ENCODE results near the gene TASL. TPM values are rescaled to one million over a fixed set of nuclear protein-coding genes. Genes with fewer than 3 reads are reported as not detected.
"Not testable (repeated sequence)": the region's sequence is repeated elsewhere in the genome, so short reads cannot be mapped to it uniquely, and the experiment has no call there.

Gene TASL
- polyA plus RNA-seq, 1 donor from 2014 or later, result 39.3 TPM

DNA sequence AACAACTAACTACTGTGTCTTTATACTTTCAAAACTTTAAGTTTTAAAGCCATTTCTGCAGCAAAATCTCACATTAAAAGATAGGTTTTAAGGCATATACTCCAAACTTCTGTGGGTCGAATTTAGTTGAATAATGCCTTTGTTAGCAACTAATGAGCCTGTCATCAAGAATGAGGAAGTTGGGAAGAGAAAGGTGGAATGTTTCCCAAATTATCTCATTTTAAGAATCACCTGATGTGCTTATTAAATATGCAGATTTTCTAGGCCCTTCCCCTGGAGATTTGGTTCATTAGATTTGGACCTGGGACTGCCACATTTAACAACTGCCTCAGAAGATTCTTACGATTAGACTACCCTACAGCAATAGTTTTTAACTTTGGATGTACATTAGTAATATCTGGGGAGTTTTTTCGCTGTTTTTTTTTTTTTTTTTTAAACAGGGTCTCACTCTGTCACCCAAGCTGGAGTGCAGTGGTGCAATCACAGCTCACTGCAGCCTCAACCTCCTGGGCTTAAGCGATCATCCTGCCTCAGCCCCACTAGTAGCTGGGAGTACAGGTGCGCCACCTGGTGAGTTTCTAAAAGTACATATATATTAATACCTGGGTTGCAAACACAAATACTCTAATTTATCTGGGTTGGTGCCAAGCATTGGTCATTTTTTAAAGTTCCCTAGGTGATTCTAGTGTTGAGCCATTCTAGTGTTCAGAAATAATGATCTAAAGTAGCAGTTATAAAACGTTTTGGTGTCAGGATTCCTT lies 16.1 kb upstream of the TASL start:
- H3K9me3 Mint-ChIP-seq, result no peaks in the 10 kb centered on the region
- H3K27me3 Mint-ChIP-seq, result peaks cover 3% of the 10 kb centered on the region
- H3K4me3 Mint-ChIP-seq, result peak overlapping the region in 3 of 4 donors; percentile 53 to 79 (median 67)
- peak overlapping the region; percentile 81 to 90 (median 83) for H3K27ac Mint-ChIP-seq
- H3K4me1 Mint-ChIP-seq, result peaks cover 50 to 57% (median 55%) of the 10 kb centered on the region in 3 donors
- H3K36me3 Mint-ChIP-seq, result no peaks in the 10 kb centered on the region

GRCh38 chrX:30592831-30593230 lies 15.3 kb upstream of the TASL start:
- H3K36me3 Mint-ChIP-seq, result no peaks in the 10 kb centered on the region
- no peaks in the 10 kb centered on the region for H3K9me3 Mint-ChIP-seq
- peaks cover 3% of the 10 kb centered on the region for H3K27me3 Mint-ChIP-seq
- H3K4me1 Mint-ChIP-seq, result peaks cover 44 to 53% (median 52%) of the 10 kb centered on the region in 3 donors
- peak overlapping the region; percentile 81 to 90 (median 83) for H3K27ac Mint-ChIP-seq
- H3K4me3 Mint-ChIP-seq, result peak overlapping the region in 3 of 4 donors; percentile 53 to 79 (median 67)

- peaks cover 36 to 41% (median 40%) of the 10 kb centered on the region in 3 donors for H3K4me1 Mint-ChIP-seq
- H3K27me3 Mint-ChIP-seq, result peaks cover 3% of the 10 kb centered on the region
- H3K36me3 Mint-ChIP-seq, result peaks cover 3% of the 10 kb centered on the region
- H3K27ac Mint-ChIP-seq, result peak overlapping the region in 2 of 3 donors; percentile 8 to 27
- no peaks in the 10 kb centered on the region for H3K9me3 Mint-ChIP-seq
- peak overlapping the region in 1 of 4 donors; percentile 51 for H3K4me3 Mint-ChIP-seq
Measured at GRCh38 chrX:30590368-30590767, 12.8 kb upstream of the TASL start.

- Mint-ChIP-seq H3K36me3 (peaks cover 3% of the 10 kb centered on the region), H3K4me3 (peak overlapping the region in 1 of 4 donors; percentile 43), H3K4me1 (peaks cover 36 to 41% (median 40%) of the 10 kb centered on the region in 3 donors), H3K27me3 (peaks cover 3% of the 10 kb centered on the region), H3K27ac (peak overlapping the region in 1 of 3 donors; percentile 12), H3K9me3 (no peaks in the 10 kb centered on the region)
Measured at GRCh38 chrX:30589146-30589888, 11.8 kb upstream of the TASL start.

GRCh38 chrX:30586516-30586915 lies 8.9 kb upstream of the TASL start:
- no peak overlapping the region for H3K27ac Mint-ChIP-seq
- peaks cover 3% of the 10 kb centered on the region for H3K27me3 Mint-ChIP-seq
- H3K4me3 Mint-ChIP-seq, result no peak overlapping the region
- H3K36me3 Mint-ChIP-seq, result peaks cover 3% of the 10 kb centered on the region
- peaks cover 17 to 24% (median 21%) of the 10 kb centered on the region in 3 donors for H3K4me1 Mint-ChIP-seq
- H3K9me3 Mint-ChIP-seq, result no peaks in the 10 kb centered on the region

GRCh38 chrX:30582664-30583063 lies 5.1 kb upstream of the TASL start:
- no peaks in the 10 kb centered on the region for H3K27me3 Mint-ChIP-seq
- no peaks in the 10 kb centered on the region for H3K9me3 Mint-ChIP-seq
- peak overlapping the region in 1 of 3 donors; percentile 9 for H3K27ac Mint-ChIP-seq
- peaks cover 3% of the 10 kb centered on the region for H3K36me3 Mint-ChIP-seq
- peaks cover 5 to 6% (median 6%) of the 10 kb centered on the region in 3 donors for H3K4me1 Mint-ChIP-seq
- H3K4me3 Mint-ChIP-seq, result no peak overlapping the region

- Mint-ChIP-seq H3K4me1 (peaks cover 2 to 10% (median 9%) of the 10 kb centered on the region in 3 donors), H3K4me3 (no peak overlapping the region), H3K36me3 (peaks cover 1% of the 10 kb centered on the region), H3K27ac (no peak overlapping the region), H3K27me3 (no peaks in the 10 kb centered on the region), H3K9me3 (no peaks in the 10 kb centered on the region)
Measured at GRCh38 chrX:30580641-30581040, 3.1 kb upstream of the TASL start.

GRCh38 chrX:30576881-30577280 lies 685 bp downstream of the TASL start:
- Mint-ChIP-seq H3K4me1 (peaks cover 25 to 34% (median 33%) of the 10 kb centered on the region in 3 donors), H3K9me3 (no peaks in the 10 kb centered on the region), H3K36me3 (peaks cover 4% of the 10 kb centered on the region), H3K27me3 (no peaks in the 10 kb centered on the region), H3K27ac (peak overlapping the region; percentile 90 to 99 (median 97)), H3K4me3 (peak overlapping the region; percentile 87 to 97 (median 96))

- H3K4me1 Mint-ChIP-seq, result peaks cover 35 to 46% (median 45%) of the 10 kb centered on the region in 3 donors
- H3K4me3 Mint-ChIP-seq, result peak overlapping the region; percentile 57 to 89 (median 82)
- peak overlapping the region; percentile 31 to 82 (median 54) for H3K27ac Mint-ChIP-seq
- H3K9me3 Mint-ChIP-seq, result no peaks in the 10 kb centered on the region
- no peaks in the 10 kb centered on the region for H3K27me3 Mint-ChIP-seq
- H3K36me3 Mint-ChIP-seq, result peaks cover 7% of the 10 kb centered on the region
Measured at GRCh38 chrX:30573125-30573524, 4.4 kb downstream of the TASL start.

GRCh38 chrX:30572678-30573077 lies 4.9 kb downstream of the TASL start:
- Mint-ChIP-seq H3K4me3 (peak overlapping the region; percentile 51 to 89 (median 66)), H3K27me3 (no peaks in the 10 kb centered on the region), H3K36me3 (peaks cover 7% of the 10 kb centered on the region), H3K9me3 (no peaks in the 10 kb centered on the region), H3K27ac (peak overlapping the region in 2 of 3 donors; percentile 31 to 54), H3K4me1 (peaks cover 36 to 47% (median 46%) of the 10 kb centered on the region in 3 donors)

DNA sequence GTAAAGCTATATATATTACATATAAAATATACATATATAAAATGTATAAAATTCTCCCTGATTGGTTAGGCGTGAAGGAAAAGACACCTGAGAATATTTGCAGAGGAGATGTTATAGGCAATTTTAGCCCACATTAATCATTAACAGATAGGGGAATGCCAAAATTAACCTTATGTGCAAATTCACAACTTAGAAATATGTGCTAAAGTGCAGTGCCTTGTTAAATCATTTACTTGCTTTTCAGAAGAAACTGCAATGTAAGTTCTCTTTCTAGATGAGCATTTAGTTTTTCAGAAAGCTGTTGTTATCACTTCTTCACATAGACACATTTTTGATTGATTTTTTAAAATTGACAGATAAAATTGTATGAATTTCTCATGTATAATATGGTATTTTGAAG lies 5.6 kb downstream of the TASL start:
- H3K27ac Mint-ChIP-seq, result peak overlapping the region in 2 of 3 donors; percentile 4 to 54
- no peaks in the 10 kb centered on the region for H3K27me3 Mint-ChIP-seq
- H3K4me3 Mint-ChIP-seq, result peak overlapping the region; percentile 51 to 89 (median 66)
- peaks cover 7% of the 10 kb centered on the region for H3K36me3 Mint-ChIP-seq
- H3K4me1 Mint-ChIP-seq, result peaks cover 39 to 49% (median 48%) of the 10 kb centered on the region in 3 donors
- no peaks in the 10 kb centered on the region for H3K9me3 Mint-ChIP-seq

- H3K4me1 Mint-ChIP-seq, result peaks cover 39 to 48% (median 45%) of the 10 kb centered on the region in 3 donors
- H3K27ac Mint-ChIP-seq, result peak overlapping the region in 1 of 3 donors; percentile 43
- H3K4me3 Mint-ChIP-seq, result no peak overlapping the region
- H3K9me3 Mint-ChIP-seq, result no peaks in the 10 kb centered on the region
- no peaks in the 10 kb centered on the region for H3K27me3 Mint-ChIP-seq
- H3K36me3 Mint-ChIP-seq, result peaks cover 7% of the 10 kb centered on the region
Measured at GRCh38 chrX:30570505-30570904, 7.1 kb downstream of the TASL start.

DNA sequence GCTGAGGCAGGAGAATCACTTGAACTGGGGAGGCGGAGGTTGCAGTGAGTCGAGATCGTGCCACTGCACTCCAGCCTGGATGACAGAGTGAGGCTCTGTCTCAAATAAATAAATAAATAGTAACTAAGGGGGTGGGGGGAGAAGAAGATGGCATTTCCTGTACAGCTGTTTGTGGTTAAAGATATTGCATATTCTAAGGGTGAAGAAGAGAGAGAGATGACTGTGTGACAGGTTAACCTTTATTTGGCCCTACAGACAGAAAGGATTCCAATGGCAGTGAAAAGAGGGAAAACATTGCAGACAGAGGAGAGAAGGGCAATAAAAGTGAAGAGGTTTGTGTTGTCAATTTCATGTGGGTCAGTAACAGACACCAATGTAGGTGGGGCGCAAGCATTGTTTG lies 9.4 kb downstream of the TASL start:
- H3K27me3 Mint-ChIP-seq, result no peaks in the 10 kb centered on the region
- H3K4me1 Mint-ChIP-seq, result peaks cover 38 to 49% (median 44%) of the 10 kb centered on the region in 3 donors
- H3K4me3 Mint-ChIP-seq, result peak overlapping the region; percentile 10 to 61 (median 52)
- H3K27ac Mint-ChIP-seq, result peak overlapping the region; percentile 3 to 78 (median 68)
- no peaks in the 10 kb centered on the region for H3K9me3 Mint-ChIP-seq
- H3K36me3 Mint-ChIP-seq, result peaks cover 9% of the 10 kb centered on the region

- Mint-ChIP-seq H3K4me1 (peaks cover 16 to 36% (median 25%) of the 10 kb centered on the region in 3 donors), H3K27ac (peak overlapping the region in 1 of 3 donors; percentile 40), H3K4me3 (peak overlapping the region in 2 of 4 donors; percentile 30 to 47)
- H3K36me3 Mint-ChIP-seq, H3K27me3 Mint-ChIP-seq, H3K9me3 Mint-ChIP-seq: not testable (repeated sequence)
Measured at GRCh38 chrX:30563070-30563469, 14.5 kb downstream of the TASL start.

- peaks cover 10% of the 10 kb centered on the region for H3K36me3 Mint-ChIP-seq
Measured at GRCh38 chrX:30561191-30561590, 16.4 kb downstream of the TASL start.

More at GRCh38 chrX:30561191-30561590, 16.4 kb downstream of the TASL start:
- Mint-ChIP-seq H3K4me1 (peaks cover 15 to 31% (median 22%) of the 10 kb centered on the region in 3 donors), H3K4me3 (no peak overlapping the region), H3K27me3 (no peaks in the 10 kb centered on the region), H3K27ac (peak overlapping the region in 2 of 3 donors; percentile 16 to 73), H3K9me3 (no peaks in the 10 kb centered on the region)
